ENCODE data around the gene R3HDML.
"Not testable (repeated sequence)": the region's sequence is repeated elsewhere in the genome, so short reads cannot be mapped to it uniquely, and the experiment has no call there.

Gene R3HDML

DNA sequence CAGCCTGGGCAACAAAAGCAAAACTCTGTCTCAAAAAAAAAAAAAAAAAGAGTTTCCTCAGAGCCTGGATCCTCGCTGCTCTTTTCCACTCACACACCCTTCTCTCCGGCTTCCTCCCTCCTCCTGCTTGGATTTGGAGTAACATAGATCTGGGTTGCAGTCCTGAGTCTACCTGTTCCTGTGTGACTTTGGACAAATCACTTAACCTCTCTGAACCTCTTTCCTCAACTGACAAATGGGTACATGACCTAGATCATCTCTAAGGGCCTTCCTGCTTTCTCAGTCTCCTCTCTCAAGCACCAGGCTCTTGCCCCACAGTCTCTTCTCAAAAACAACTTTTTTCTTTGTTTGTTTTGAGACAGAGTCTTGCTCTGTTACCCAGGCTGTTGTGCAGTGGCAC is 5.6 kb upstream of the R3HDML start:
- no peak for DNase-seq

- DNase-seq = no peak
Measured at GRCh38 chr20:44334306-44334705, 2.5 kb upstream of the R3HDML start.

DNA sequence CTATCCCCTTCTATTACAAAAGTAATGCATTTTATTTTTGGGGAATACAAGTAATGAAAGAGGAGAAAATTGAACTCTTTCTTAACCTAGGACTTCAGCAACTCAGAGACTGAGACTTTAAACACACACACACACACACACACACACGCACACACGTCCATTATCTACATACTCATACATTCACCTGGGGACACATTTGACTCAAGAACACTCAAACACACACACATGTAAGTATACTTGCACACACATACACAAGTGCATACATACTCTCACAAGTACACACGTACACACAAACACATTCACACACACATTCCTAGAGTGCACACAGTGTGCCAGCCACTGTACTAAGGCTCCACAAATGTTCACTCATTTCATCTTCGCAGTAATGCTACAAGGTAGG is 2.1 kb upstream of the R3HDML start:
- DNase-seq = no peak

DNA sequence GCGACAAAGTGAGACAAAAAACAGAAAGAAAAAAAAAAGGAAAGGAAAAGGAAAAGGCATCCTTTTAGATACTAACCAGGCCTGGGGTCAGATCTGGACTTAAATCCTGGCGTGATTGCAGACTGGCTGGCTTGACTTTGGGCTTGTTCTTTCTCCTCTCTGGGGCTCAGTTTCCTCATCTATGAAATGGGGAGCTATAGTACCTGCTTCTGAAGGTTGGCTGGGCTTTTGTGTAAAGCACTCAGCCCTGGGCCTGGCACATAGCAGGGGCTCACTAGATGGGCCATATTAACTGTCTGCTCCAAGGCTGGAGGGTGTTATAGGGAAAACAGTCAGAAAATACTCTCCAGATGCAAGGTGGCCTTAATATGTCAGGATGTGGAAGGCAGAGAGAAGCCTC is 1.2 kb upstream of the R3HDML start:
- DNase-seq = no peak

- no peak for DNase-seq
Measured at GRCh38 chr20:44336086-44336485, 757 bp upstream of the R3HDML start.

- no peak for DNase-seq
Measured at GRCh38 chr20:44342248-44342647, 5.4 kb downstream of the R3HDML start.

GRCh38 chr20:44343162-44343675 is 6.4 kb downstream of the R3HDML start:
- DNase-seq = no peak

- no peak for DNase-seq
Measured at GRCh38 chr20:44344723-44345122, 7.9 kb downstream of the R3HDML start.

GRCh38 chr20:44345147-44345546 is 8.3 kb downstream of the R3HDML start:
- DNase-seq = no peak

DNA sequence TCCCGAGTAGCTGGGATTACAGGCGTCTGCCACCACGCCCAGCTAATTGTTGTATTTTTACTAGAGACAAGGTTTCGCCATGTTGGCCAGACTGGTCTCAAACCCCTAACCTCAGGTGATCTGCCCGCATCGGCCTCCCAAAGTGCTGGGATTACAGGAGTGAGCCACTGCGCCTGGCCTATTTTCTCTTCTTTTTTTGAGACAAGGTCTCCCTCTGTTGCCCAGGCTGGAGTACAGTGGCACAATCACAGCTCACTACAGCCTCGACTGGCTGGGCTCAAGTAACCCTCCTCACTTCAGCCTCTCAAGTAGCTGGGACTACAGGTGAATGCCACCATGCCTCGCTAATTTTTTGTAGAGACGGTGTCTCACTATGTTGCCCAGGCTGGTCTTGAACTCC is 9.1 kb downstream of the R3HDML start:
- DNase-seq = not testable (repeated sequence)

GRCh38 chr20:44348168-44348659 is 11.4 kb downstream of the R3HDML start:
- no peak for DNase-seq

DNA sequence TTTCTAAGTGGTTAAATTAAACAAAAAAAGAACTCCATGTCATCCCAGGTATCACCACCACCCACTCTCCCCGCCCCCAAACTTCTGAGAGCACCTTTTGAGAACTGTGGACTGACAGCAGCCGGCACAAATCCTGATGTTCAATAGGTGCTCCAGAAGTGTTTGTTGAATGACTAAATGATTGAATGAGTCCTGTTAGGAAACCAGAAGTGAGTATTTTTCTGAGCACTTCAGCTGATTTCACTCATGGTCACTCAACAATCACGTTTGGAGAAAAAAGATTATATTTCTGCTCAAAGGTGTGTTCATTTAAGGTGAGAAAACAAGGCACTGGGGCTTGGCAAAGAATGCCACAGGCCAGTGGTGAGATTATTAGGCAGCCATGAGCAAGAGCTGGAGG is 12.5 kb downstream of the R3HDML start:
- no peak for DNase-seq

GRCh38 chr20:44350567-44350966 is 13.7 kb downstream of the R3HDML start:
- no peak for DNase-seq

GRCh38 chr20:44354979-44355497 is 18.2 kb downstream of the R3HDML start:
- DNase-seq = no peak

DNA sequence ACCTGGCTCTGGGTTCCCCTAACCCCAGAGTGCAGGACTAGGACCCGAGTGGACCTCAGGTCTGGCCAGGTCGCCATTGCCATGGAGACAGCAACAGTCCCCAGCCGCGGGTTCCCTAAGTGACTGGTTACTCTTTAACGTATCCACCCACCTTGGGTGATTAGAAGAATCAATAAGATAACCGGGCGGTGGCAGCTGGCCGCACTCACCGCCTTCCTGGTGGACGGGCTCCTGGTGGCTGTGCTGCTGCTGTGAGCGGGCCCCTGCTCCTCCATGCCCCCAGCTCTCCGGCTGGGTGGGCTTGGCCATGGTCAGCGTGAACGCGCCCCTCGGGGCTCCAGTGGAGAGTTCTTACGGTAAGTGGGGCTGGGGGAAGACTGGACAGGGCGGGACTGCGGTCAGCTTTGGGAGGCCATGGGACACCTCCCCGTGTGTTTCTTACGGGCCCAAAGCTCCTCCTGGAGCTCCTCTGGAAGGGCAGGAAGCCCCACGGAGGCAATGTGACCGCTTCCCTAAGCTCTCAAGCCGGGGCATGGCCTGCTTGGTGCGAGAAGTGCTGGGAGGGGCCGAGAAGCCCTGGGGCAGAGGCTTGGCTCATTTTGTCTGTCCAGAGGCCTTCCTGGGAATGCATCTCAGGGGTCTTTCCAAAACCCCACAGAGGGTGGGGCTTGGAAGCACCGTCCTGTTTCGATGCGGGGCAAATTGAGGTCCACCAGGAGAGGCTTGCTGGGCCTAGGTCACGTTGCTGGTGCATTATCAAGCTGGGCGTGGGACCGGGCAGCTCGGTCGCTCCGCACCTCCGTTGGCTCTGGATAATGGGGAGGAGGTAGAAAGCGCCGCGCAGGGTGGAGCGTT is 18.9 kb downstream of the R3HDML start, which contains the start of gene HNF4A:
TSS of gene HNF4A (plus strand) at position 202 of the 855 bp plus-strand sequence. CDS start at position 308, 106 bp downstream.
- no peak for DNase-seq

- DNase-seq = no peak
Measured at GRCh38 chr20:44356353-44356723, 19.5 kb downstream of the R3HDML start.

DNA sequence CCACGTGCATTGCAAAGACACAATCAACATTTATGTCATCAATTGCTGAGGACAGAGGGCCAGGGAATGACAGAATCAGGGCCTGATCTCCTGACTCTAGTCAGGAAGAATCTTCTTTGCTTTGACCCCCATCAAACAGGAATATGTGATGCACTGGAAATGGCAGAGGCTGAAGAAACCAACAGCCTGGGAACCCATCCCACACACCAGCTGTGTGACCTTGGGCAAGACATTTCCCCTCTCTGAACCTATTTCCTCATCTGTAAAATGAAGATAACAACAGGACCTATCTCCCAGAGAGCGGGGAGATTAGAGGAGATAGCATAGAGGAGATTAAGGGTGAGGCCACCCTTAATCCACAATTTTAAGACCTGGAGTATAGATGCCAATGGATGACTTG is 20.2 kb downstream of the R3HDML start:
- no peak for DNase-seq

DNA sequence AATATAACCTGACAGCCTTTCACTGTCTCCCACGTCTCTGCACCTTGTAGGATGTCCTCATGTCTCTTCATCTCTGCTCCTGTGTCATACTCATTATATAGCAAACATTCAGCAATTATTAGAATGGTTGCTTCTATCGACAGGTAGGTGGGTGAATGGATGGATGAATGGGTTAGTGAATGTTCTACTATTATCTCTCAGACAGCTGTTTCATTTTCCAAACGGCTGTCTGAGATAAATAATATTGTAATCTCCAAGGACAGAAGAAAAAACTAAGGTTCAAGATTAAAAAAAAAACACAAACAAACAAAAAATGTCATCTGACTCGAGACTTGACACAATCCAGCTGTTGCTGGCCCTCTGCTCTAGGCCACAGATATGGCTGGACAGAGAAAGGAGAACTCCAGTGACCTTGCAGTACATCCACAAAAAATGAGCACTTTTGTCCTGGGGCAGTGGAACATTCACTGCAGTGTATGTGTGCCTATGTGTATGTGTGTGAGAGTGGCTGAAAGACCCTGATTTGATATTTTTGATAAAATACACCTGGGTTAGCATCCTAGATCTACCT is 20.8 kb downstream of the R3HDML start:
- no peak for DNase-seq

DNA sequence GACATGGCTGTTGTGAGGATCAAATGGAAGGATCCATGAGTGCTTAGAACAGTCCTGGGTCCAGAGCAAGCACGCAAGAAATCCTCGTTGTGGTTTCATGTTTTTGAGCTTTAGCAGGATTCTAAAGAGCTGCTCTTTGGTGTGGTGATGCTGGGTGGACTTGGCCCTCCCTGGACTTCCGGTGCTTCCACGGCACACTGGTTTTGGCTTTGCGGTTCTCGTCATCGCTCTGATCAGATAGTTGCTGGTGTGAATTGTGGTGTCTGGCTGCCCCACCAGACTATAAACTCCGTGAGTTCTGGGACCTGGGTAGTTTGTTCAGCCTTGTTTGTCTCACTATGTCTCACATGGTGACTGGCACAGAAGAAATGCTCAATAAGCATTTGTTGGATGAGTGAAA is 21.9 kb downstream of the R3HDML start:
- DNase-seq = no peak

- no peak for DNase-seq
Measured at GRCh38 chr20:44360221-44360620, 23.4 kb downstream of the R3HDML start.

- no peak for DNase-seq
Measured at GRCh38 chr20:44361021-44361420, 24.2 kb downstream of the R3HDML start.

DNA sequence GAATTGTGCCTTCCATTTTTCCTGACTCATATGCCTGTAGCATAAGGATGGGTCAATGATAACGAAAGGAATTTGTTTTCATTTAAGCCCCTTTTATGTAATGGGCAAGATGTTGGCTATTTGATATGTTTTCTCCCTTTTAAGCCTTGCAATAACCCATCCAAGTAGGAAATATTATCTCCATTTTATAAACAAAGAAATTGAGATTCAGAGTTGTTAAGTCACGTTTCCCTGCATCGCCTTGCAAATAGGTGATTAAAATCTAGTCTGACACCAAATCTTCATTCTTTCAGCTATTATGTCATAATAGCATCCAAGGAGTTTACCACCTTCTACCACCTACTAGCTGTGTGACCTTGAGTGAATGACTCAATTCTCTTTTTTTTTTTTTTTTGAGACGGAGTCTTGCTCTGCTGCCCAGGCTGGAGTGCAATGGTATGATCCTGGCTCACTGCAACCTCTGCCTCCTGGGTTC is 25.7 kb downstream of the R3HDML start:
- DNase-seq = no peak

- no peak for DNase-seq
Measured at GRCh38 chr20:44364068-44364467, 27.2 kb downstream of the R3HDML start.

DNA sequence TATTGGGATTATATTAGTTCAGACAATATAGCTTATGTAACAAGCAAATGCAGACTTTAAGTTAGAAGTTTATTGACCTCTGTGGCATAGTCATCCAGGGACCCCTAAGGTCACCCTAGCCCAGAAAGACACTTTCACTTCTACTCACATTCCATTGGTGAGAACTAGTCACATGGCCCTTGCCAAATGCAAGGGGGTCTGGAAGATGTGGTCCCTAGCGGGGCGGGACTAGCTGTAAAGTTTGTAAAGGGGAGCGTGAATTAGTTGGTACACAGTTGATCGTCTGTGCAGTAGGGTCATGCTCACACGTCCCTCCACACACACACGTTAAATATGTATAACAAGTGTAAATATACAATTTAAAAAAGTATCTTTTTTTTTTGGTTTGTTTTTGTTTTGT is 27.9 kb downstream of the R3HDML start:
- no peak for DNase-seq
